ENCODE results near the gene CECR2.

- no peak for TF ChIP-seq POLR2AphosphoS5 (IDR thresholded peaks at IDR 0.05)
- no peak for TF ChIP-seq CTCF (IDR thresholded peaks at IDR 0.05)
Observed at GRCh38 chr22:17441326-17441725, 72.1 kb downstream of the CECR2 start.

Measured in upper lobe of left lung (tissue), 4 donors.